K562 (cell line): ENCODE measurements around the gene LRRC47. TPM values are rescaled to one million over a fixed set of nuclear protein-coding genes. Genes with fewer than 3 reads are reported as not detected.

Source experiments
- ATAC-seq: fragments of 200-7000 bp; cut with Tn5 transposase; 3 replicates; pipeline ENCODE4 v1.9.1; 2020; ENCODE audit warnings: moderate library complexity
- BruUV-seq: library from RNA; stranded (reverse); fragments of 400-500 nt; replicated peaks from 2 replicates; lab custom pipeline; 2021; lab: Mats Ljungman, UMichigan
- CTCF ChIA-PET: fragments of 300-600 bp; formaldehyde crosslinking; extraction: SDS; loops from one replicate; lab custom pipeline; 2021; ENCODE audit warnings: low intra/inter-chr PET ratio; lab: Yijun Ruan, JAX
- POLR2A ChIA-PET: fragments of 300-600, 350-650 bp; sonication (Branson Sonifier 250); formaldehyde crosslinking; extraction: SDS; loops from one replicate; lab custom pipeline; 2021; ENCODE audit warnings: antibody characterized with exemption, inconsistent platforms; lab: Yijun Ruan, JAX
- DNase-seq, 4 experiments: peaks; one replicate each; pipeline versions ENCODE4 v3.0.0 to v3.0.0-alpha.2; 2011 to 2018; ENCODE audit warnings: low spot score in 3 of 4, mixed read lengths in 3 of 4; ENCODE audit errors: extremely low read depth in 1 of 4
- FAIRE-seq: peaks from 2 replicates; lab custom pipeline; 2011; peaks lifted over from hg19 to GRCh38; lab: Jason Lieb, UNC
- H2AFZ ChIP-seq: 2 replicates; pipeline ENCODE4 v1.6.0; 2011; ENCODE audit warnings: low read depth, low read length, control low read depth, inconsistent platforms
- H3K27ac ChIP-seq: fragments of 200-600 bp; 3 replicates; pipeline ENCODE4 v1.8.0; 2011; ENCODE audit warnings: low read depth, mild to moderate bottlenecking, control low read depth, inconsistent platforms, low read length, moderate library complexity, mixed read lengths; ENCODE audit errors: extremely low read depth
- H3K27me3 ChIP-seq, 2 experiments: fragments of 300-600 bp in 1 of 2; 2 replicates in 1 of 2; 3 replicates in 1 of 2; pipeline versions ENCODE4 v1.6.0 to v1.8.0; 2011; ENCODE audit warnings: inconsistent platforms in 2 of 2, low read length in 2 of 2, mild to moderate bottlenecking in 1 of 2, mixed read lengths in 1 of 2, moderate library complexity in 1 of 2; ENCODE audit not compliant: control insufficient read depth in 2 of 2, insufficient read depth in 2 of 2
- H3K36me3 ChIP-seq: fragments of 300-600 bp; 3 replicates; pipeline ENCODE4 v1.8.0; 2011; ENCODE audit warnings: mild to moderate bottlenecking, low read length, inconsistent platforms; ENCODE audit not compliant: control insufficient read depth, insufficient read depth
- H3K4me1 ChIP-seq, 2 experiments: fragments of 200-600 bp in 1 of 2; replicated peaks in 1 of 2; 2 replicates in 1 of 2; 3 replicates in 1 of 2; pipeline versions ENCODE4 v1.5.1 to v1.8.0; 2011; ENCODE audit warnings: inconsistent platforms in 2 of 2, low read length in 2 of 2, mild to moderate bottlenecking in 1 of 2, mixed read lengths in 1 of 2, moderate library complexity in 1 of 2; ENCODE audit not compliant: control insufficient read depth in 2 of 2, insufficient read depth in 2 of 2
- H3K4me2 ChIP-seq: 2 replicates; pipeline ENCODE4 v1.6.1; 2011; ENCODE audit warnings: low read length, control low read depth, inconsistent platforms, mixed read lengths; ENCODE audit not compliant: insufficient read depth
- H3K4me3 ChIP-seq: fragments of 200-600 bp; sonication (generic), shearing (Covaris generic); 2 replicates; pipeline ENCODE4 v1.5.1; 2016; ENCODE audit warnings: control low read depth, inconsistent platforms
- H3K79me2 ChIP-seq: fragments of 200-600 bp; 3 replicates; pipeline ENCODE4 v1.8.0; 2011; ENCODE audit warnings: low read length, inconsistent platforms; ENCODE audit not compliant: control insufficient read depth, insufficient read depth
- H3K9ac ChIP-seq, 2 experiments: 2 replicates each; pipeline versions ENCODE4 v1.6.0 to v1.6.1; 2011; ENCODE audit warnings: low read depth in 2 of 2, low read length in 2 of 2, control low read depth in 1 of 2, inconsistent platforms in 1 of 2, mild to moderate bottlenecking in 1 of 2, mixed read lengths in 1 of 2; ENCODE audit not compliant: insufficient read depth in 1 of 2
- H3K9me1 ChIP-seq: one replicate; pipeline ENCODE4 v1.6.0; 2011; ENCODE audit warnings: inconsistent platforms, mild to moderate bottlenecking, low read length, moderate library complexity; ENCODE audit not compliant: control insufficient read depth, insufficient read depth
- H3K9me3 ChIP-seq: replicated peaks from 2 replicates; pipeline ENCODE4 v1.5.1; 2011; ENCODE audit warnings: low read depth, low read length, inconsistent platforms; ENCODE audit not compliant: control insufficient read depth, insufficient read depth
- H4K20me1 ChIP-seq: replicated peaks from 2 replicates; pipeline ENCODE4 v1.6.1; 2011; ENCODE audit warnings: low read length, inconsistent platforms, mixed read lengths; ENCODE audit not compliant: control insufficient read depth, insufficient read depth
- ATF4 ChIP-seq: fragments of 450-650 bp; formaldehyde crosslinking; IDR thresholded peaks from 2 replicates; pipeline ENCODE4 v1.4.0; 2022; ENCODE audit warnings: mild to moderate bottlenecking, moderate library complexity
- ATF7 ChIP-seq: fragments of 450-650 bp; IDR thresholded peaks from 2 replicates; pipeline ENCODE4 v1.7.1; 2014; ENCODE audit warnings: mild to moderate bottlenecking, moderate library complexity
- EP400 ChIP-seq: fragments of 450-650 bp; IDR thresholded peaks from 2 replicates; pipeline ENCODE4 v1.6.1; 2017; ENCODE audit warnings: antibody characterized with exemption, mild to moderate bottlenecking, moderate library complexity
- FOSL1 ChIP-seq: fragments of 200-800 bp; sonication (Bioruptor generic); conservative IDR thresholded peaks from 2 replicates; pipeline ENCODE4 v1.6.1; 2016; ENCODE audit warnings: missing genetic modification characterization, missing compliant biosample characterization
- ILK ChIP-seq: fragments of 450-650 bp; IDR thresholded peaks from 2 replicates; pipeline ENCODE4 v1.6.1; 2016; ENCODE audit warnings: missing genetic modification characterization, low read depth, mild to moderate bottlenecking, missing compliant biosample characterization, moderate library complexity, borderline replicate concordance
- LEF1 ChIP-seq: fragments of 450-650 bp; IDR thresholded peaks from 2 replicates; pipeline ENCODE4 v1.6.1; 2016; ENCODE audit warnings: mild to moderate bottlenecking
- MAZ ChIP-seq, 2 experiments: fragments of 450-650 bp in 1 of 2; sonication (generic) in 1 of 2; formaldehyde crosslinking; IDR thresholded peaks in 1 of 2; conservative IDR thresholded peaks in 1 of 2; 2 replicates each; pipeline versions ENCODE4 v1.4.0 to v1.5.0; 2020; ENCODE audit warnings: mild to moderate bottlenecking in 1 of 2, missing genetic modification reagents in 1 of 2
- MYC ChIP-seq, 2 experiments: fragments of 250-450 bp in 1 of 2; sonication (Bioruptor Pico) in 1 of 2; IDR thresholded peaks; 2 replicates each; pipeline versions ENCODE4 v1.5.1 to v1.6.1; 2012 to 2021; ENCODE audit warnings: low read depth in 2 of 2, borderline replicate concordance in 1 of 2, improper control_type of control experiment in 1 of 2, low read length in 1 of 2, mild to moderate bottlenecking in 1 of 2, moderate library complexity in 1 of 2
- NFE2 ChIP-seq: IDR thresholded peaks from 2 replicates; pipeline ENCODE4 v1.6.1; 2014; ENCODE audit warnings: antibody characterized with exemption, low read depth
- NUFIP1 ChIP-seq: fragments of 450-650 bp; IDR thresholded peaks from 2 replicates; pipeline ENCODE4 v1.6.1; 2018; ENCODE audit not compliant: partially characterized antibody
- POLR3G ChIP-seq: IDR thresholded peaks from 2 replicates; pipeline ENCODE4 v1.6.1; 2011; ENCODE audit not compliant: insufficient read length, insufficient replicate concordance; ENCODE audit errors: extremely low read depth
- RBM22 ChIP-seq: fragments of 200-400 bp; formaldehyde crosslinking; IDR thresholded peaks from 2 replicates; pipeline ENCODE4 v1.6.1; 2018; ENCODE audit warnings: low read length, low read depth; ENCODE audit not compliant: poor library complexity, severe bottlenecking
- SAFB2 ChIP-seq: fragments of 200-400 bp; formaldehyde crosslinking; IDR thresholded peaks from 2 replicates; pipeline ENCODE4 v1.6.1; 2018; ENCODE audit warnings: borderline replicate concordance, low read length, low read depth, moderate library complexity; ENCODE audit not compliant: severe bottlenecking
- SMARCA4 ChIP-seq: fragments of 450-650 bp; IDR thresholded peaks from 2 replicates; pipeline ENCODE4 v1.6.1; 2016
- STAT5A ChIP-seq: IDR thresholded peaks from 2 replicates; pipeline ENCODE4 v1.6.1; 2012; ENCODE audit warnings: low read length, inconsistent platforms, borderline replicate concordance
- ZNF311 ChIP-seq: fragments of 250-450 bp; sonication (Bioruptor Pico); IDR thresholded peaks from 2 replicates; pipeline ENCODE4 v1.4.0; 2020; ENCODE audit warnings: mild to moderate bottlenecking, moderate library complexity
- ZNF77 ChIP-seq: fragments of 250-450 bp; sonication (Bioruptor Pico); IDR thresholded peaks from 2 replicates; pipeline ENCODE4 v1.5.0; 2020
- WGBS: fragments of 100-300 bp; shearing (Covaris generic); methylation state at CpG from one replicate; pipeline ENCODE4 v1.1.6; 2016; ENCODE audit warnings: low coverage, mixed read lengths; ENCODE audit not compliant: insufficient coverage; ENCODE audit errors: missing lambda C conversion rate; 5-methylcytosine and 5-hydroxymethylcytosine counted together
- in situ Hi-C: fragments of 300-500 bp; cut with MboI; formaldehyde crosslinking; loops from 4 replicates; pipeline ENCODE4 v1.15.0; 2018; ENCODE audit warnings: inconsistent platforms, mixed read lengths
- intact Hi-C: fragments of 100-400 bp; cut with micrococcal nuclease; formaldehyde crosslinking; loops from 2 replicates; pipeline ENCODE4 v1.14.2; 2022
- polyA plus RNA-seq, 8 experiments: library from polyadenylated mRNA; depleted of rRNA in 4 of 8; stranded (reverse) in 5 of 8; unstranded in 3 of 8; fragments of >200 nt; fragmentation: Nextera tagmentation in 2 of 8; fragmentation: Illumina TruSeq in 1 of 8; extraction: Ambion mirVana in 2 of 8; extraction: Trizol in 1 of 8; gene quantifications; 2 replicates each; pipeline versions ENCODE4 v1.2.1 to v1.2.3, GENCODE V29; 2011 to 2014; ENCODE audit warnings: inconsistent platforms in 1 of 8, missing spikeins in 1 of 8
- total RNA-seq, 7 experiments: library from RNA; depleted of rRNA in 6 of 7; stranded (reverse); fragments of >200 nt in 6 of 7; fragmentation: Illumina TruSeq in 2 of 7; extraction: Trizol in 2 of 7; gene quantifications; 2 replicates each; pipeline versions ENCODE4 v1.2.1 to v1.2.3, GENCODE V29; 2011 to 2021; ENCODE audit warnings: low replicate concordance in 1 of 7

Gene LRRC47
- total and polyA plus RNA-seq, 9 of the 15 experiments (the other 6 are each of a cell fraction or from before 2014, with no cell fraction given): 4.6 to 68.0 (median 35.9) TPM

- BruUV-seq: no TSS peak
- FAIRE-seq: no peak
Measured at GRCh38 chr1:3841491-3841890, 45.2 kb upstream of the LRRC47 start.

More at GRCh38 chr1:3841491-3841890, 45.2 kb upstream of the LRRC47 start:
- in situ Hi-C loops: no loop called here
- Histone ChIP-seq H2AFZ (no peak overlapping the region), H3K27me3 (no peaks in the 10 kb centered on the region), H3K9me3 (no peaks in the 10 kb centered on the region)
- POLR2A ChIA-PET: interaction anchor here (0.7 kb wide), 2 partner anchors 10 to 1577 kb away, joined by 3 read pairs; no protein-coding TSS in a partner anchor
- TF ChIP-seq FOSL1 (tag): no peak
- TF ChIP-seq ATF7: no peak
- no peak for TF ChIP-seq RBM22
- no peak for TF ChIP-seq ZNF77
- TF ChIP-seq EP400: no peak
- TF ChIP-seq MYC (IDR thresholded peaks at IDR 0.05; ENCODE audit: low read depth, low read length): no peak
- no peak for TF ChIP-seq MYC (CRISPR knock-in tag; IDR thresholded peaks at IDR 0.05; ENCODE audit: borderline replicate concordance, low read depth)
- TF ChIP-seq POLR3G: no peak
- no peak for TF ChIP-seq ATF4 (CRISPR knock-in tag)
- no peak for TF ChIP-seq NUFIP1
- TF ChIP-seq SMARCA4: no peak
- no peak for TF ChIP-seq SAFB2
- no peak for TF ChIP-seq ILK (tag)
- TF ChIP-seq MAZ (CRISPR knock-in tag; conservative IDR thresholded peaks at IDR 0.05 in 1 of 2, IDR thresholded peaks at IDR 0.05 in 1 of 2): no peak
- no peak for TF ChIP-seq LEF1
- no peak for TF ChIP-seq ZNF311 (CRISPR knock-in tag)
- TF ChIP-seq NFE2: no peak
- no peak for TF ChIP-seq STAT5A
- TF ChIP-seq, all 486 proteins: peak for 0
- no peaks in the 10 kb centered on the region for H3K9me1 ChIP-seq
- DNase-seq: no peak
- H3K36me3 ChIP-seq: peaks cover 73% of the 10 kb centered on the region
- no peak overlapping the region for H3K9ac ChIP-seq
- CTCF ChIA-PET: no interaction called here
- ATAC-seq: no peak
- H3K4me3 ChIP-seq: no peak overlapping the region
- no peak overlapping the region for H3K27ac ChIP-seq
- WGBS: 98% methylated on average over 7 of the region's 7 CpGs
- intact Hi-C loops: no loop called here
- H3K4me2 ChIP-seq: no peak overlapping the region
- no peaks in the 10 kb centered on the region for H3K79me2 ChIP-seq
- no peaks in the 10 kb centered on the region for H3K4me1 ChIP-seq
- H4K20me1 ChIP-seq: no peaks in the 10 kb centered on the region
